RKO (cell line): ENCODE results near the gene HNRNPA3.
A peak's percentile ranks its signal among the peaks of the same experiment; 100 is the strongest.
"Not testable (repeated sequence)": the region's sequence is repeated elsewhere in the genome, so short reads cannot be mapped to it uniquely, and the experiment has no call there.

ENCODE experiments used
- DNase-seq: peaks from one replicate; pipeline ENCODE4 v3.0.0-alpha.2; 2016; ENCODE audit warnings: low spot score

HNRNPA3 gene

GRCh38 chr2:177256026-177256425, 43.4 kb downstream of the HNRNPA3 start:
- DNase-seq: no peak

DNA sequence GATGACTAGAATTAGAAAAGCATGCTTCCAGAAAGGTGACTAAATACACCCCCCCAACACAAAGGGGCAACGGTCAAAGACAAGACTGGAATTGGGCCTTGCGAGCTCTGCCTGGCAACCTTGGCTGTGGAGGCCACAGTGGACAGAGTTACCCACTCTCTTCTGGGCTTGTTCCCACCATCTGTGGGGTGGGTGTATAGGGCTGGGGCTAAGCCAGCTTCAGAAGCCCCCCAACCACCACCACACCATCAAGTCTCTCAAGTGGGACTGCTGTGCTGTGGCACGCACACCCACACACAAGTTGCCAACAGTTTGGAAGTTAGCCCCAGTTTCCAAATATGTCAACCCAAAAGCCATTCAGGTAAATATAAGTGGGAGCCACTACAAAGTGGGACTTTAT, 44.1 kb downstream of the HNRNPA3 start:
- no peak for DNase-seq

DNA sequence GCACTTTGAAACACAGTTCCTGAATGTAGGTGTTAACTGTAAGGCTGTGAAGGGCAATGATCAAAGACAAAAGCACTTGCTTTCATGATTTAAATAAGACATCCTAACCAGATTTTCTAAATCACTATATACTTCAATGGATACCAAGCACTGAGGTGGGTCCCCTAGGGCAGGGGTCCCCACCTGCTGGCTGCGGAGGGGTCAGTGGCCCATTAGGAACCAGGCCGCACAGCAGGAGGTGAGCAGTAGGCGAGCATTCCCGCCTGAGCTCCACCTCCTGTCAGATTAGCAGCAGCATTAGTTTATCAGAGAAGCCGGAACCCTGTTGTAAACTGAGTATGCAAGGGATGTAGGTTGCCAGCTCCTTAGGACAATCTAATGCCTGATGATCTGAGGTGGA, 44.9 kb downstream of the HNRNPA3 start:
- DNase-seq: no peak

DNA sequence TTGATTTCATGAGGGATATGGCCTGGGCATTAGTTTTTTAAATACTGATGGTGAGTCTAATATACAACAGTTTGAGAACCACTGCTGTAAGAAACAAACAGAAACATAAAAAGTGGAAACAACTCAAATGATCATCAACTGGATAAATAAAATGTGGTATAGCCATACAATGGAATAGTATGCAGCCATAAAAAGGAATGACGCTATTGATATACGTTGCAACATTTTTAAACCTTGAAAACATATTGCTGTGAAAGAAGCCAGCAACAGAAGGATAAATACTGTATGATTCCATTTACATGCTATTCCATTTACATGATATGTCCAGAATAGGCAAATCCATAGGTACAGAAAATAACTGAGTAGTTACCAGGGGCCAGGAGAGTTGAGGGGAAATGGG, 45.5 kb downstream of the HNRNPA3 start:
- DNase-seq: no peak

GRCh38 chr2:177260379-177260778, 47.8 kb downstream of the HNRNPA3 start:
- DNase-seq: no peak

- DNase-seq: no peak
These were observed 48.8 kb downstream of the HNRNPA3 start for GRCh38 chr2:177261116-177262060.

GRCh38 chr2:177262092-177262491, 49.5 kb downstream of the HNRNPA3 start:
- DNase-seq: no peak

GRCh38 chr2:177262958-177263450, 50.4 kb downstream of the HNRNPA3 start:
- DNase-seq: no peak

- DNase-seq: peak; percentile 93
These were observed 51.0 kb downstream of the HNRNPA3 start for GRCh38 chr2:177263451-177264208.

DNA sequence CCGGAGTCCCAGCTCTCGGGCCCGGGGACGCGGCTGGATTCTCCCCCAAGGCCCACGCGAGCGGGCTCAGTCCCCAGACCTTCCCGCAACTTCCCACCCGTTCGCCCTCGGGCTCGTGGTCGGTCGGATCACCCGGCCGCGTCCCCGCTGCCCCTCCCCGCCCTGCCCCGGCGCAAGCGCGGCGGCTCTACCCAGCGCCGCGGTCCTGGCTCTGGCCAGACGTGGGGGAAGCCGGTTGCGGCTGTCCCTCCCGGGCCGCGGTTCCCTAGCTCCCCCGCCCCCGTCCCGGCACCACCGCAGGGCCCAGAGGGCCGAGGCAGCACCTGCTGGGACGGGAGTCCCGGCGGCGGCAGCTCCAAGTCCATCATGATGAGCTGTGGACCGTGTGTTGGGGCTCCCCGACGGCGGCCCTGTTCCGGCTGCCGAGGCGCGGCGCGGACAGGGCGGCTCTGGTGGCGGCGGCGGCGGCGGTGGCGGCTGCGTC, 51.7 kb downstream of the HNRNPA3 start:
- DNase-seq: no peak

- peak; percentile 89 for DNase-seq
These were observed 52.3 kb downstream of the HNRNPA3 start, which contains the start of gene NFE2L2 for GRCh38 chr2:177264693-177265587. NFE2L2 (minus strand) TSS chr2:177264727; CDS start chr2:177264576, 151 bp downstream.

GRCh38 chr2:177265824-177266817, 53.5 kb downstream of the HNRNPA3 start:
- no peak for DNase-seq

DNA sequence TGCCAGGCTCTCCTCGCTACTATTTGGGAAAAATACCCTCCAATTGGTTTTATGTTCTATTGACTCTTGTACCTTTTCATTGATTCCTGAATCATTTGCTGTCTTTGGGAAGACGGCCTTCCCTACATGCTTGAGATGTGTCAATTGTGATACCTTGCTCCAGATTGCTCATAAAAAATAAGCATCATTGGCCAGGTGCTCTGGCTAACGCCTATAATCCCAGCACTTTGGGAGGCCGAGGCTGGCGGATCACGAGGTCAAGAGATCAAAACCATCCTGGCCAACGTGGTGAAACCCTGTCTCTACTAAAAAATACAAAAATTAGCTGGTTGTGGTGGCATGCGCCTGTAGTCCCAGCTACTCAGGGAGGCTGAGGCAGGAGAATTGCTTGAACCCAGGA, 54.4 kb downstream of the HNRNPA3 start:
- DNase-seq: not testable (repeated sequence)

GRCh38 chr2:177268187-177268871, 55.7 kb downstream of the HNRNPA3 start:
- DNase-seq: no peak

GRCh38 chr2:177268901-177269300, 56.3 kb downstream of the HNRNPA3 start:
- no peak for DNase-seq

- no peak for DNase-seq
These were observed 57.9 kb downstream of the HNRNPA3 start for GRCh38 chr2:177270531-177270930.

DNA sequence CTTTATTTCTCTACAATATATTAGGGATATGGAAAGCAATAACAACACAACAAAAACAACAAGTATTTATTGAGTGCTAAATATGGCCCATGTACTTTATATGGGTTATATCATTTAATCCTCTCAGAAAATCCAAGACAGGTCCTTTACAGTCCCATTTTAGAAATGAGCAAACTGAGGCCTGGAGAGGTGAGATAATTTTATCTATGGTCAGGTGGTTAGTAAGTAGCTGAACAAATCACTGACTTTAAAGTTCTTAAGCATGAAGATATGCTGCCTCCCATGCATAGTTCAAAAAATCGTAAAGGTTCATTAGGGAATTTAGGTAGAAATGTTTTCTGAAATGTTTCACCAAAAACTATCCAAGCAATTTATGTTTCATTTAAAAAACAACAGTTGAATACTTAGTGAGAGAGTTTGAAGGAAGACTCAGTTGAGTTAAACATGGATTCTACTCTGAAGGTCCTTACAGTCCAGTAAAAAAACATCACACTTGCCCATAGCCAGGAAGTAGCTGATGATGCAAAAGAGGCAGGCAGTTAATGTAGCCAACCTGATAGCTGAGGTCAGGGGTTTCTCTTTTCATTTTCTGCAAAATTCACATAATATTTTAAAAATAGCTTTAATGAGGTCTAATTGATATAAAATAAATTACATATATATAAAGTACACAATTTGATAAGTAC, 59.5 kb downstream of the HNRNPA3 start:
- DNase-seq: no peak

DNA sequence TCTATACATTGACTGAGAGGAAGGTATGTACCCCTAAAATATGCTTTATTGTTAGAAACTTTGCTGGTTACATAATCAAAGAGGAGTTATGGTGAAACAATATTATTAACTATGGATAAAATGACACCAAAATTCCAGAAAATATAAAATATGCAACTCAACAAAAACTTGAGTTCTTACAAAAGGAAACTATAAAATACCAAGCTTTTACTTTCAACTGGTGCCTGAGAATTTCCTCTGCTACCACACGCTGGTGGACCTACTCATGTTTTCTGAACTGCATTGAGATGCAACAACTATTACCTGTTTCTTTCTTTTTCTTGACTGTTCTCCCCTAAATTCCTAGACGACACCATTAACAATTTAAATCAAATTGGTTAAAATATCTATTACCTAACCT, 60.2 kb downstream of the HNRNPA3 start:
- no peak for DNase-seq

DNA sequence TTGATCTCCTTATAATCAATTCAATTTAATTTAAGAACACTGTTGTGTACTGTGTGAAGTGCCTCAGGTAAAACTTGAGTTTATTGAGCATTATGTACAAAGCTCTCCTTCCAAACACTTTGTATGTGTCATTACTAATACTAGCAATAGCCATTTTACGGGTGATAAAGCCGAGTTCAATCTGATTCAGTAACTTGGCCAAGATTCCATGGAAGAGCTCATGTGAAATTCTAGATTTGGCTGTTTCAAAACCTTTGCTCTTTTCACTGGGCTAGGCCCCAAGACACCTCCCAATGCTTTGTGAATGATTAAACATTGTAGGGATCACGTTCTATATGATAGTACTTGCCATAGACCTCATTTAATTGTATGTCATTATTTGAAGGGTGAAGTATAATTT, 60.8 kb downstream of the HNRNPA3 start:
- DNase-seq: no peak
